ENCODE data around the gene PLPP2.

PLPP2 gene

DNA sequence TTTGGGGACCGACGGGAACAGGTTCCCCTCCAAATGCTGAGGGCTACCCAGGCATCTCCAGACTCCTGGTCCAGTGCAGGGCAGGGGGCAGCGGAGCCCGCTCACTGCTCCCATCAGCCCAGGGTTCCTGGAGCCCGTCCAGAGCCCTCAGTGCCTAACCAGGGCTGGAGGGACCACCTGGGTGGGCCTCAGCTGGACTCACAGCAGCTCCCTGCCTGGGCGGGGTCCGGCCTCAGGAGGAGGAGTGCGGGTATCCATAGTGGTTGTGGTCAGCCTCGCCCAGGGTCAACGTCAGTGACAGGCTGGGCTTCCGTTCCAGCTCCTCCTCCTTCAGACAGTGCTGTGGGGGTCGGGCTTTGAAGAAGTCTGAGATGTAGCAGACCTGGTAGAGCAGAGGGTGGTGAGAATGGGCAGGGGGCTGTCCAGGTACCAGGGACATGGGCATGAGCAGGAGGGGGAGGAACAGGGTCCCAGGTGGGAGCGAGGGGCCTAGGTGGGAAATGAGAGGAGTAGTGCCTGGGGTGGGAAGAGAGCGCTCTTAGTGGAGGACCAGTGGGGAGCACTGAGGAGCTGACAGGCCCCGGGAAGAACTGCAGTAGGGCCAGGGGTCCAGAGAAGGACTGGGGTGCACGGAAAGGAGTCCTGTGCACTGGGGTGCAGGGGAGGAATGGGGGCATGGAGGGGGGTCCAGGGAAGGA lies 9.9 kb downstream of the PLPP2 start:
- no peak overlapping the region for H3K4me3 ChIP-seq (ENCODE audit: control insufficient read depth, low read depth, low read length)
- no peak for DNase-seq (ENCODE audit: low read depth)
- TF ChIP-seq, protein P1, sequence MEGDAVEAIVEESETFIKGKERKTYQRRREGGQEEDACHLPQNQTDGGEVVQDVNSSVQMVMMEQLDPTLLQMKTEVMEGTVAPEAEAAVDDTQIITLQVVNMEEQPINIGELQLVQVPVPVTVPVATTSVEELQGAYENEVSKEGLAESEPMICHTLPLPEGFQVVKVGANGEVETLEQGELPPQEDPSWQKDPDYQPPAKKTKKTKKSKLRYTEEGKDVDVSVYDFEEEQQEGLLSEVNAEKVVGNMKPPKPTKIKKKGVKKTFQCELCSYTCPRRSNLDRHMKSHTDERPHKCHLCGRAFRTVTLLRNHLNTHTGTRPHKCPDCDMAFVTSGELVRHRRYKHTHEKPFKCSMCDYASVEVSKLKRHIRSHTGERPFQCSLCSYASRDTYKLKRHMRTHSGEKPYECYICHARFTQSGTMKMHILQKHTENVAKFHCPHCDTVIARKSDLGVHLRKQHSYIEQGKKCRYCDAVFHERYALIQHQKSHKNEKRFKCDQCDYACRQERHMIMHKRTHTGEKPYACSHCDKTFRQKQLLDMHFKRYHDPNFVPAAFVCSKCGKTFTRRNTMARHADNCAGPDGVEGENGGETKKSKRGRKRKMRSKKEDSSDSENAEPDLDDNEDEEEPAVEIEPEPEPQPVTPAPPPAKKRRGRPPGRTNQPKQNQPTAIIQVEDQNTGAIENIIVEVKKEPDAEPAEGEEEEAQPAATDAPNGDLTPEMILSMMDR (IDR thresholded peaks at IDR 0.05; ENCODE audit: control insufficient read depth, insufficient read depth, low read depth, low read length, missing control alignments) = no peak

- TF ChIP-seq, protein P1 (IDR thresholded peaks at IDR 0.05; ENCODE audit: control insufficient read depth, insufficient read depth, low read depth, low read length, missing control alignments) = no peak
- DNase-seq (ENCODE audit: low read depth) = no peak
- H3K4me3 ChIP-seq (ENCODE audit: control insufficient read depth, low read depth, low read length) = no peak overlapping the region
These were observed 10.6 kb downstream of the PLPP2 start for GRCh38 chr19:280541-281009.

GRCh38 chr19:279656-280055 lies 11.5 kb downstream of the PLPP2 start:
- TF ChIP-seq, protein P1 (IDR thresholded peaks at IDR 0.05; ENCODE audit: control insufficient read depth, insufficient read depth, low read depth, low read length, missing control alignments) = no peak
- no peak for DNase-seq (ENCODE audit: low read depth)
- H3K4me3 ChIP-seq (ENCODE audit: control insufficient read depth, low read depth, low read length) = no peak overlapping the region

GRCh38 chr19:279231-279630 lies 12.0 kb downstream of the PLPP2 start:
- DNase-seq (ENCODE audit: low read depth) = no peak
- no peak overlapping the region for H3K4me3 ChIP-seq (ENCODE audit: control insufficient read depth, low read depth, low read length)
- TF ChIP-seq, protein P1 (IDR thresholded peaks at IDR 0.05; ENCODE audit: control insufficient read depth, insufficient read depth, low read depth, low read length, missing control alignments) = no peak

GRCh38 chr19:277581-278165 lies 13.5 kb downstream of the PLPP2 start:
- no peak overlapping the region for H3K4me3 ChIP-seq (ENCODE audit: control insufficient read depth, low read depth, low read length)
- TF ChIP-seq, protein P1 (IDR thresholded peaks at IDR 0.05; ENCODE audit: control insufficient read depth, insufficient read depth, low read depth, low read length, missing control alignments) = no peak
- no peak for DNase-seq (ENCODE audit: low read depth)

GRCh38 chr19:277131-277530 lies 14.1 kb downstream of the PLPP2 start:
- H3K4me3 ChIP-seq (ENCODE audit: control insufficient read depth, low read depth, low read length) = no peak overlapping the region
- TF ChIP-seq, protein P1 (IDR thresholded peaks at IDR 0.05; ENCODE audit: control insufficient read depth, insufficient read depth, low read depth, low read length, missing control alignments) = no peak
- no peak for DNase-seq (ENCODE audit: low read depth)
